CD4-positive, alpha-beta T cell (primary cell): ENCODE results near the gene GRB14. TPM values are rescaled to one million over a fixed set of nuclear protein-coding genes. Genes with fewer than 3 reads are reported as not detected.

Experiments
- ATAC-seq: fragments of 200-7000 bp; cut with Tn5 transposase; one replicate; pipeline ENCODE4 v1.10.0; 2022; ENCODE audit warnings: mild to moderate bottlenecking; ENCODE audit not compliant: poor library complexity
- CTCF ChIA-PET: fragments of 350-600 bp; sonication (Branson Sonifier 250); formaldehyde crosslinking; loops from one replicate; lab custom pipeline; 2021; ENCODE audit warnings: antibody characterized with exemption, inconsistent platforms; lab: Charles Lee
- POLR2A ChIA-PET: fragments of 350-600 bp; sonication (Branson Sonifier 250); formaldehyde crosslinking; loops from one replicate; lab custom pipeline; 2021; ENCODE audit warnings: antibody characterized with exemption, inconsistent platforms; lab: Charles Lee
- DNase-seq, 14 experiments: peaks; one replicate each; pipeline ENCODE4 v3.0.0-alpha.2; 2013 to 2020; ENCODE audit warnings: mixed read lengths in 2 of 14
- H3K27ac ChIP-seq, 2 donors: one replicate each; pipeline versions ENCODE4 v1.5.1 to v1.7.0; 2013; ENCODE audit warnings: low read length in 2 of 2, low read depth in 1 of 2, mild to moderate bottlenecking in 1 of 2
- H3K27me3 ChIP-seq, 2 experiments: 1 replicate in 1 of 2; 2 replicates in 1 of 2; pipeline versions ENCODE4 v1.6.1 to v1.7.0; 2013; ENCODE audit warnings: low read length in 2 of 2, control low read depth in 1 of 2, mild to moderate bottlenecking in 1 of 2, moderate library complexity in 1 of 2; ENCODE audit not compliant: insufficient read depth in 2 of 2, control insufficient read depth in 1 of 2
- H3K36me3 ChIP-seq: one replicate; pipeline ENCODE4 v1.6.1; 2013; ENCODE audit warnings: low read length, control low read depth; ENCODE audit not compliant: insufficient read depth
- H3K4me1 ChIP-seq: one replicate; pipeline ENCODE4 v1.6.1; 2013; ENCODE audit warnings: low read length, control low read depth; ENCODE audit not compliant: insufficient read depth
- H3K4me3 ChIP-seq: one replicate; pipeline ENCODE4 v1.5.1; 2013; ENCODE audit warnings: mild to moderate bottlenecking, low read length, moderate library complexity
- H3K9me3 ChIP-seq, 2 experiments: 1 replicate in 1 of 2; 2 replicates in 1 of 2; pipeline versions ENCODE4 v1.6.1 to v1.7.0; 2013; ENCODE audit warnings: low read length in 2 of 2, mild to moderate bottlenecking in 2 of 2, control low read depth in 1 of 2, moderate library complexity in 1 of 2; ENCODE audit not compliant: control insufficient read depth in 1 of 2, insufficient read depth in 1 of 2
- H3K27ac Mint-ChIP-seq: one replicate; pipeline ENCODE4 v1.8.0; 2020; ENCODE audit warnings: mixed read lengths
- H3K27me3 Mint-ChIP-seq: one replicate; pipeline ENCODE4 v1.8.0; 2021; ENCODE audit warnings: mixed read lengths
- H3K36me3 Mint-ChIP-seq: one replicate; pipeline ENCODE4 v1.8.0; 2021; ENCODE audit warnings: low read depth, mixed read lengths
- H3K4me1 Mint-ChIP-seq: one replicate; pipeline ENCODE4 v1.8.0; 2021; ENCODE audit warnings: low read depth, mixed read lengths
- H3K4me3 Mint-ChIP-seq: one replicate; pipeline ENCODE4 v1.8.0; 2020; ENCODE audit warnings: mild to moderate bottlenecking, mixed read lengths
- H3K9me3 Mint-ChIP-seq: one replicate; pipeline ENCODE4 v1.8.0; 2020; ENCODE audit warnings: mixed read lengths
- intact Hi-C, 2 experiments: fragments of 100-400 bp; cut with DNase I in 1 of 2; cut with micrococcal nuclease in 1 of 2; formaldehyde crosslinking; loops; one replicate each; pipeline versions ENCODE4 v1.15.1 to v1.9.0; 2023 to 2025; cut with DNase I, micrococcal nuclease
- total RNA-seq, 174 experiments: library from RNA in 2 of 174; stranded (reverse) in 2 of 174; gene quantifications; one replicate each; pipeline ENCODE4 v1.2.3 and lab custom pipeline; 2021 to 2026
- TF ChIP-seq, protein P1 (sequence below): fragments of 200-600 bp; IDR thresholded peaks from one replicate; pipeline ENCODE4 v1.8.0; 2022; ENCODE audit warnings: antibody characterized with exemption, mild to moderate bottlenecking

The GRB14 gene
- total RNA-seq, 2 experiments from 2014 or later: not detected

DNA sequence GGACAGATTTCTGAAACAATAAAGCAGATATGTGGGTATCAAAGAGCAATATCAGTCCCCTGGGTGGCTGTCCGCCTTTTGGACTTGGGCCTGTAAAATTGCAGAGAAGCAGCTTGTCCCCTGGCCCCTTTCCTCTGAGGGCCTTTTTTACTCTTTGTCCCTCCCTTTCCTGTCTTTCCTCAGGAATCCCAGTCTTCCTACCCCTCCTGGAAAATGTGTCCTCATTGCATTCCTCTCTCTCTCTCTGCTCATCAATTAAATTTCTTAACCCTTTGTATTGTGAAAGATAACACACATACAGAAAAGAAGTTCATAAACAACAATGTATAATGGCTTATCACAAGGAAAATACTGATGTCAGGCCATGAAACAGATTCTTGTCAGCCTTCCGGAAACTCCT, 3.0 kb upstream of the GRB14 start:
- peaks cover 0 to 13% of the 10 kb centered on the region in 2 experiments for H3K9me3 ChIP-seq
- no peak overlapping the region for H3K4me3 Mint-ChIP-seq
- ChIA-PET CTCF (no interaction called here), POLR2A (no interaction called here)
- H3K27me3 Mint-ChIP-seq: peaks cover 24% of the 10 kb centered on the region
- H3K4me3 ChIP-seq: no peak overlapping the region
- H3K4me1 ChIP-seq: no peaks in the 10 kb centered on the region
- no peaks in the 10 kb centered on the region for H3K36me3 Mint-ChIP-seq
- no peaks in the 10 kb centered on the region for H3K36me3 ChIP-seq
- no peak for DNase-seq
- intact Hi-C loops: no loop called here
- ATAC-seq: no peak
- peaks cover 2 to 18% of the 10 kb centered on the region in 2 experiments for H3K27me3 ChIP-seq
- H3K27ac Mint-ChIP-seq: no peak overlapping the region
- TF ChIP-seq, protein P1, sequence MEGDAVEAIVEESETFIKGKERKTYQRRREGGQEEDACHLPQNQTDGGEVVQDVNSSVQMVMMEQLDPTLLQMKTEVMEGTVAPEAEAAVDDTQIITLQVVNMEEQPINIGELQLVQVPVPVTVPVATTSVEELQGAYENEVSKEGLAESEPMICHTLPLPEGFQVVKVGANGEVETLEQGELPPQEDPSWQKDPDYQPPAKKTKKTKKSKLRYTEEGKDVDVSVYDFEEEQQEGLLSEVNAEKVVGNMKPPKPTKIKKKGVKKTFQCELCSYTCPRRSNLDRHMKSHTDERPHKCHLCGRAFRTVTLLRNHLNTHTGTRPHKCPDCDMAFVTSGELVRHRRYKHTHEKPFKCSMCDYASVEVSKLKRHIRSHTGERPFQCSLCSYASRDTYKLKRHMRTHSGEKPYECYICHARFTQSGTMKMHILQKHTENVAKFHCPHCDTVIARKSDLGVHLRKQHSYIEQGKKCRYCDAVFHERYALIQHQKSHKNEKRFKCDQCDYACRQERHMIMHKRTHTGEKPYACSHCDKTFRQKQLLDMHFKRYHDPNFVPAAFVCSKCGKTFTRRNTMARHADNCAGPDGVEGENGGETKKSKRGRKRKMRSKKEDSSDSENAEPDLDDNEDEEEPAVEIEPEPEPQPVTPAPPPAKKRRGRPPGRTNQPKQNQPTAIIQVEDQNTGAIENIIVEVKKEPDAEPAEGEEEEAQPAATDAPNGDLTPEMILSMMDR: no peak
- no peak overlapping the region for H3K27ac ChIP-seq
- no peaks in the 10 kb centered on the region for H3K4me1 Mint-ChIP-seq
- no peaks in the 10 kb centered on the region for H3K9me3 Mint-ChIP-seq

DNA sequence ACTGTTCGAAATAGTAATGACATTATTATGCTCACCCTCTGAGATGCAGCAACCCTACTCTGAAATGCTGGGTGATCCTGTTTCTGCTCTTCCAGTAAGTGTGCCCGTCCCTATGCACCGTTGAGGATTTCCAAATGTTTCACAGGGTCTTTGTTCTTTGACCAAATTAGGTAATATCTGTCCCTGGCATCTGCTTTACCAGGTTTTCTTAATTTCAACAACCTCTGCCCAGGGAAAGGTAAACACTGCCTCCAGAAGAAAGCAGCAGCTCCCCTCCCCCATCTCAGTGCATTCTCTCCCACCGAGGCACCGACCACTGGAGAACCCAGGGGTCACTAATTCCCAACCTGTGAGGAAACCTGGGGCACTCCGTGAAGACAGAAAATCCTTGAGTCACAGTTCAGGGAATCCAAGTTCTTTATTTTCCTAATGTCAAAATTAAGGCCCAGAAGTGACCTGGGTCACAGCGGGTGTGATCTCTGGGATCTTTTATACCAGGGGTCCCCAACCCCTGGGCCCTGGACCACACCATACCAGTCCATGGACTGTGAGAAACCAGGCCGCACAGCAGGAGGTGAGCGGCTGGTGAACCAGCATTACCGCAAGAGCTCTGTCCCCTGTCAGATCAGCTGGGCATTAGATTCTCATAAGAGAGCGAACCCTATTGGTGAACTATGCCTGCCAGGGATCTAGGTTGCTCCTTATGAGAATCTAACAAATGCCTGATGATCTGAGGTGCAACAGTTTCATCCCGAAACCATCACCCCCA, 1.2 kb upstream of the GRB14 start:
- Histone ChIP-seq H3K9me3 (peaks cover 0 to 13% of the 10 kb centered on the region in 2 experiments), H3K27me3 (peaks cover 2 to 18% of the 10 kb centered on the region in 2 experiments), H3K4me1 (no peaks in the 10 kb centered on the region), H3K36me3 (no peaks in the 10 kb centered on the region), H3K27ac (no peak overlapping the region), H3K4me3 (no peak overlapping the region)
- H3K27ac Mint-ChIP-seq: no peak overlapping the region
- TF ChIP-seq, protein P1: no peak
- ChIA-PET CTCF (no interaction called here), POLR2A (no interaction called here)
- no peak overlapping the region for H3K4me3 Mint-ChIP-seq
- peaks cover 36% of the 10 kb centered on the region for H3K27me3 Mint-ChIP-seq
- DNase-seq (no peak), ATAC-seq (no peak)
- intact Hi-C loops: no loop called here
- no peaks in the 10 kb centered on the region for H3K9me3 Mint-ChIP-seq
- H3K36me3 Mint-ChIP-seq: no peaks in the 10 kb centered on the region
- no peaks in the 10 kb centered on the region for H3K4me1 Mint-ChIP-seq

DNA sequence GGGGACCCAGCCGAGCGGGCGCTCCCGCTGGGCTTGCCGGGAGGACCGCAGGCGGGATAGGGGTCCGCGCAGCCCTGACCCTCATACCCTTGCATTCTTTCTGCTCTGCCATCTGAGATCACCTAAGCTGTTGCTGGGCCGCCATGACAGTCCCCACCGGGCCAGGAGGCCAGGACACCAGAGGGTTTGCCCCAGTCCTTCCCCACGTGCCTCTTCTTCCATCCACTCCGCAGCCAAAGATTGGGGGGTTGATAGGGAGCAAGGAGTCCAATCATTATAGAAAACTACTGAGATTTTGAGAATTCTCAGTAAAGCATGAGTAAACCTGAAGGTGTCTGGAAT, 453 bp upstream of the GRB14 start:
- ATAC-seq (no peak), DNase-seq (no peak)
- Mint-ChIP-seq H3K9me3 (no peaks in the 10 kb centered on the region), H3K36me3 (no peaks in the 10 kb centered on the region), H3K27ac (no peak overlapping the region), H3K4me1 (no peaks in the 10 kb centered on the region), H3K27me3 (peaks cover 36% of the 10 kb centered on the region), H3K4me3 (peak overlapping the region; percentile 49)
- Histone ChIP-seq H3K9me3 (peaks cover 0 to 13% of the 10 kb centered on the region in 2 experiments), H3K36me3 (no peaks in the 10 kb centered on the region), H3K4me1 (no peaks in the 10 kb centered on the region), H3K27me3 (peaks cover 2 to 18% of the 10 kb centered on the region in 2 experiments), H3K27ac (no peak overlapping the region), H3K4me3 (no peak overlapping the region)
- intact Hi-C loops: no loop called here
- POLR2A ChIA-PET: no interaction called here
- TF ChIP-seq, protein P1: no peak
- CTCF ChIA-PET: no interaction called here
